Measurements from ENCODE around the gene OSCP1.

DNA sequence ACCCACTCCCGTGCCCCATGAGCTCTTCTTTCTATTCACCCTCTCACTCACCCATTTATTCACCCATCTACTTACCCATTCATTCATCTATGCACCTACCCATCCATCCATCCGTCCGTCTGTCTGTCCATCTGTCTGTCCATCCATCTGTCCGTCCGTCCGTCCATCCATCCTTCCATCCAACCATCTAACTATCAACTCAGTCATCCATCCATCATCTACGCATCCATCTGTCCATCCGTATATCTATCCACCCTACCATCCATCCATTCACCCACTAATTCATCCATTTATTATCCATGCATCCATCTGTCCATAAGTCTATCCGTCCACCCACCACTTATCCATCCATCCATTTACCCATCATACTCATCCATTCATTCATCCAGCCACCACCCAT, 43.3 kb upstream of the OSCP1 start:
- TF ChIP-seq, protein P1, sequence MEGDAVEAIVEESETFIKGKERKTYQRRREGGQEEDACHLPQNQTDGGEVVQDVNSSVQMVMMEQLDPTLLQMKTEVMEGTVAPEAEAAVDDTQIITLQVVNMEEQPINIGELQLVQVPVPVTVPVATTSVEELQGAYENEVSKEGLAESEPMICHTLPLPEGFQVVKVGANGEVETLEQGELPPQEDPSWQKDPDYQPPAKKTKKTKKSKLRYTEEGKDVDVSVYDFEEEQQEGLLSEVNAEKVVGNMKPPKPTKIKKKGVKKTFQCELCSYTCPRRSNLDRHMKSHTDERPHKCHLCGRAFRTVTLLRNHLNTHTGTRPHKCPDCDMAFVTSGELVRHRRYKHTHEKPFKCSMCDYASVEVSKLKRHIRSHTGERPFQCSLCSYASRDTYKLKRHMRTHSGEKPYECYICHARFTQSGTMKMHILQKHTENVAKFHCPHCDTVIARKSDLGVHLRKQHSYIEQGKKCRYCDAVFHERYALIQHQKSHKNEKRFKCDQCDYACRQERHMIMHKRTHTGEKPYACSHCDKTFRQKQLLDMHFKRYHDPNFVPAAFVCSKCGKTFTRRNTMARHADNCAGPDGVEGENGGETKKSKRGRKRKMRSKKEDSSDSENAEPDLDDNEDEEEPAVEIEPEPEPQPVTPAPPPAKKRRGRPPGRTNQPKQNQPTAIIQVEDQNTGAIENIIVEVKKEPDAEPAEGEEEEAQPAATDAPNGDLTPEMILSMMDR (IDR thresholded peaks at IDR 0.05), result no peak
- TF ChIP-seq POLR2A (IDR thresholded peaks at IDR 0.05) (no peak), POLR2AphosphoS5 (IDR thresholded peaks at IDR 0.05; ENCODE audit: insufficient read depth in 1 of 2, low read depth in 1 of 2) (no peak)

Measured in vagina (tissue), 2 donors.